ENCODE results near the gene TTC28. TPM values are rescaled to one million over a fixed set of nuclear protein-coding genes. Genes with fewer than 3 reads are reported as not detected.

TTC28 gene
- total RNA-seq, 1 donor from 2014 or later, result 7.9 TPM

DNA sequence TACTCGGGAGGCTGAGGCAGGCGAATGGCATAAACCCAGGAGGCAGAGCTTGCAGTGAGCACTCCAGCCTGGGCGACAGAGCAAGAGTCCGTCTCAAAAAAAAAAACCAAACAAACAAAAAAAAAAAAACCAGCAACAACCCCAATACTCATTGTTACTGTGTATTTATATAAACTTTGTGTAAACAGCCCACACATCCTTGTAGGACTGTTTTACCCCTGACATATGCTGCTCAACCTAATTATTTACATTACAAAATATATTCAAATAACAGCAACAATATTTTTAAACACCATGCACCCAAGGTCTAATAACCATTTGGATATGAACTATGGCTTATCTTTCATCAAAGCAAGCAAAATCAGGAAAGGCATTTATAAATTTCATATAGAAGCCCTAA lies 284.1 kb downstream of the TTC28 start:
- no peaks in the 10 kb centered on the region for H3K36me3 Mint-ChIP-seq (ENCODE audit: low read depth)
- no peaks in the 10 kb centered on the region for H3K4me1 Mint-ChIP-seq
- TF ChIP-seq, protein P1, sequence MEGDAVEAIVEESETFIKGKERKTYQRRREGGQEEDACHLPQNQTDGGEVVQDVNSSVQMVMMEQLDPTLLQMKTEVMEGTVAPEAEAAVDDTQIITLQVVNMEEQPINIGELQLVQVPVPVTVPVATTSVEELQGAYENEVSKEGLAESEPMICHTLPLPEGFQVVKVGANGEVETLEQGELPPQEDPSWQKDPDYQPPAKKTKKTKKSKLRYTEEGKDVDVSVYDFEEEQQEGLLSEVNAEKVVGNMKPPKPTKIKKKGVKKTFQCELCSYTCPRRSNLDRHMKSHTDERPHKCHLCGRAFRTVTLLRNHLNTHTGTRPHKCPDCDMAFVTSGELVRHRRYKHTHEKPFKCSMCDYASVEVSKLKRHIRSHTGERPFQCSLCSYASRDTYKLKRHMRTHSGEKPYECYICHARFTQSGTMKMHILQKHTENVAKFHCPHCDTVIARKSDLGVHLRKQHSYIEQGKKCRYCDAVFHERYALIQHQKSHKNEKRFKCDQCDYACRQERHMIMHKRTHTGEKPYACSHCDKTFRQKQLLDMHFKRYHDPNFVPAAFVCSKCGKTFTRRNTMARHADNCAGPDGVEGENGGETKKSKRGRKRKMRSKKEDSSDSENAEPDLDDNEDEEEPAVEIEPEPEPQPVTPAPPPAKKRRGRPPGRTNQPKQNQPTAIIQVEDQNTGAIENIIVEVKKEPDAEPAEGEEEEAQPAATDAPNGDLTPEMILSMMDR (IDR thresholded peaks at IDR 0.05), result no peak
- DNase-seq, result no peak
- intact Hi-C loops (cut with micrococcal nuclease), result no loop called here
- POLR2A ChIA-PET, result no interaction called here
- peaks cover 2% of the 10 kb centered on the region for H3K27me3 Mint-ChIP-seq
- H3K4me3 Mint-ChIP-seq, result no peak overlapping the region
- no peak for ATAC-seq (ENCODE audit: low read depth)
- no peak overlapping the region for H3K27ac Mint-ChIP-seq
- H3K9me3 Mint-ChIP-seq, result no peaks in the 10 kb centered on the region
- CTCF ChIA-PET, result no interaction called here

DNA sequence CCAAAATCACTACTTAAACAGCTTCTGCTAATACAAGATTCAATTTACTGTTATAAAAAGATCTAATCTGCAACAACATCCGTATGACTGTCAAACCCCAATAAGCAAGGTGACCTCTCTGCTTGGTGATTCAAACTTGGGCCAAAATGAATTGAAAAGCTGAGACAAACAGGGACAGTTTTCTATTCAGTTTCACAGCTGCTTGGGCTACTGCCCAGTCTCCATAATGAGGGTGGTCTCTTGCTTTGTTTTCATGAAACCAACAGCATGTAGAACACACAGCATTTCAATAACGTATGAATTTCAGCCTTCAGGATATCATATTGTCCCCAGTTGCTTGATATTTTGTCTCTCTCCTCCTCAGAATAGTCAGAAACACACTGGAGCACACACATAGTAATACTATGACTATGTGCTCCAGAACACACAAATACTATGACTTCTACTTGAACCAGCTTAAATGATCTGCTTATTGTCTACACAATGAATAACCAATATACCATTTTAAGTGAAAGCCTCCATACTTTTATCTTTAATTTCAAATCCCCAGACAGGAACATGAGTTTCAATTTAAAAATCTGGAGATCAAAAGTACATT lies 285.0 kb downstream of the TTC28 start:
- TF ChIP-seq, protein P1 (IDR thresholded peaks at IDR 0.05), result no peak
- intact Hi-C loops (cut with micrococcal nuclease), result no loop called here
- Mint-ChIP-seq H3K27me3 (peaks cover 2% of the 10 kb centered on the region), H3K4me1 (no peaks in the 10 kb centered on the region), H3K27ac (no peak overlapping the region), H3K36me3 (ENCODE audit: low read depth) (no peaks in the 10 kb centered on the region), H3K9me3 (no peaks in the 10 kb centered on the region), H3K4me3 (no peak overlapping the region)
- ATAC-seq (ENCODE audit: low read depth), result no peak
- no peak for DNase-seq
- ChIA-PET CTCF (no interaction called here), POLR2A (no interaction called here)

DNA sequence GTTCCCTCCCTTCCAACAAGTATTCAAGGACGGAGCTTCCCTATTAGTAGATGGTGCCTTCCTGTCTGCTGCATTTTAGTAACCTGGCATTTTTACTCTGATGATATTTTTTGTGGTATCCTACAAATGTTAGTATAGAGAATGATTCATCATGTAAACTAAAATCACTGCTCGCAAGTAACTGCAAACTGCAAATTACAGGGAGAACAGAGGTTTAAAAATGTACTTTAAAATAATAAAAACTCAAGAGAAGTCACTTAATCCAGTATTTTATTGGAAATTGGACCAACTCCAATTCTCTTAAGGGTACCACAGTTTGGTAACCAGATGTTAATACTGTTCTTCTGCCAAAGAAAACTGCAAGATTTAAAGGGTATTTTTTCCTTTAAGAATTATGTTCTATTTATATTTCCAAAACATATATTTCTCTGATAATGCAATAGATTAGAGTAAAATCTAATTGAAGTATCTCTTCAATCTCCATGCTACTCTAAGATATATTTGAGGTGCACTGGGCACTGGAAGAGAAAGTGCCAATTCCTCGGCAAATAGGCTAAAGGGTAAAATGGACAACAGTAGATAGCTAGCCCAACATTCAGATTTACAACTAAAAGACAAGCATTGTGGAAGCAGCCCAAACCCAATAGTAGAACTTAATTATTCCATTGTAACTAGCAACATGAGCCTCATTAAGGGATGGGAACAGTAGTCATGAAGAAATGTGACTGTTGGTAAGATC lies 298.0 kb downstream of the TTC28 start:
- H3K36me3 Mint-ChIP-seq (ENCODE audit: low read depth), result no peaks in the 10 kb centered on the region
- ChIA-PET POLR2A (no interaction called here), CTCF (interaction anchor here (0.9 kb wide), 1 partner anchor 84 kb away, joined by 3 read pairs; no protein-coding TSS in a partner anchor)
- no peak for ATAC-seq (ENCODE audit: low read depth)
- H3K9me3 Mint-ChIP-seq, result no peaks in the 10 kb centered on the region
- TF ChIP-seq, protein P1 (IDR thresholded peaks at IDR 0.05), result no peak
- H3K4me1 Mint-ChIP-seq, result no peaks in the 10 kb centered on the region
- H3K4me3 Mint-ChIP-seq, result no peak overlapping the region
- H3K27me3 Mint-ChIP-seq, result no peaks in the 10 kb centered on the region
- no peak for DNase-seq
- H3K27ac Mint-ChIP-seq, result no peak overlapping the region
- intact Hi-C loops (cut with micrococcal nuclease), result no loop called here

DNA sequence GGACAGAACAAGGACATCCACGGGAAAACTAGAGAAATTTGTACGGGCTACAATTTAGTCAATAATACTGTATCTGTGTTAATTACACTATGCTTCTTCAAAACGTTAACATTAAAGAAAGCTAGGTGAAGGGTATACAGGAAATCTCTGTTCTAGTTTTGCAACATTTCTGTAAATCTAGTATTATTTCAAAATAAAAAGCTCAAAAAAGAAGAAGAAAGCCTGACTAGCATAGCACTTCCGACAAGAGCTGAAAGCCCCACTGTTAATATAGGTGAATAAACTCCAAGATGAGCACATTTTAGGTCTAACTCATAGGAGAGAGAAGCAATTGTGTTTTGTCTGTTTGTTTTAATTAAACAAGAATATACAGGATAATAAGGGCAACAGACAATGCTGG lies 299.7 kb downstream of the TTC28 start:
- Mint-ChIP-seq H3K9me3 (no peaks in the 10 kb centered on the region), H3K27ac (no peak overlapping the region), H3K36me3 (ENCODE audit: low read depth) (no peaks in the 10 kb centered on the region), H3K4me3 (no peak overlapping the region), H3K27me3 (no peaks in the 10 kb centered on the region), H3K4me1 (no peaks in the 10 kb centered on the region)
- ChIA-PET POLR2A (no interaction called here), CTCF (no interaction called here)
- TF ChIP-seq, protein P1 (IDR thresholded peaks at IDR 0.05), result no peak
- intact Hi-C loops (cut with micrococcal nuclease), result no loop called here
- no peak for ATAC-seq (ENCODE audit: low read depth)
- no peak for DNase-seq

DNA sequence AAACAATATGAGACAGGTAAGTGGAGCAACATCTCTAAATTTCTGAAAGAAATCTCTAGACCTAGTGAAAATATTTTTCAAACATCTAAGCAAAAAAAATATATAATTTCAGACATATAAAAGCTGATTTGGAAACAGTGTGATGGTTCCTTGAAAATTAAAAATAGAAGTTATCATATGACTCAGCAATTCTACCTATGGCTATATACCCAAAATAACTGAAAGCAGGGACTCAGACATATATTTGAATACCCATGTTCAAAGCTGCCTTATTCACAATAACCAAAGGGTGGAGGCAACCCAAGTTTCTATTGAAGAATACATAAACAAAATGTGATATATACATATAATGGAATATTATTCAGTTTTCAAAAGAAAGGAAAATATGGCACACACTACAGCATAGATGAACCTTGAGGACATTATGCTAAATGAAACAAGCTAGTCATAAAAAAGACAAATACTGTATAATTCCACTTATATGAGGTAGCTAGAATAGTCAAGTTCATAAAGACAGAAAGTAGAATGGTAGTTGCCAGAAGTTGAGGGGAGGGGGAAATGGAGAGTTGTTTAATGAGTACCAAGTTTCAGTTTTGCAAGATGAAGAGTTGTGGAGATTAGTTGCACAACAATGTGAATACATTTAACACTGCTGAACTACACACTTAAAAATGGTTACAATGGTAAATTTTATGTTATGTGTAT lies 300.4 kb downstream of the TTC28 start:
- Mint-ChIP-seq H3K4me1 (no peaks in the 10 kb centered on the region), H3K27me3 (no peaks in the 10 kb centered on the region), H3K27ac (no peak overlapping the region), H3K4me3 (no peak overlapping the region), H3K36me3 (ENCODE audit: low read depth) (no peaks in the 10 kb centered on the region), H3K9me3 (no peaks in the 10 kb centered on the region)
- TF ChIP-seq, protein P1 (IDR thresholded peaks at IDR 0.05), result no peak
- ChIA-PET POLR2A (no interaction called here), CTCF (no interaction called here)
- intact Hi-C loops (cut with micrococcal nuclease), result no loop called here
- no peak for ATAC-seq (ENCODE audit: low read depth)
- no peak for DNase-seq
